Activated CD8-positive, alpha-beta memory T cell treated with anti-CD3 and anti-CD28 coated beads for 4 hours (primary cell): ENCODE data around the gene GNA12.

Source experiments
- DNase-seq, 2 donors: peaks; one replicate each; pipeline ENCODE4 v3.0.0-alpha.2; 2020; ENCODE audit warnings: low read depth in 2 of 2

Gene GNA12

GRCh38 chr7:2844153-2845033 lies at the start of gene GNA12:
GNA12 (minus strand) TSS chr7:2844308; CDS start chr7:2844161, 147 bp downstream.
- peak; percentile 96 to 97 for DNase-seq

DNA sequence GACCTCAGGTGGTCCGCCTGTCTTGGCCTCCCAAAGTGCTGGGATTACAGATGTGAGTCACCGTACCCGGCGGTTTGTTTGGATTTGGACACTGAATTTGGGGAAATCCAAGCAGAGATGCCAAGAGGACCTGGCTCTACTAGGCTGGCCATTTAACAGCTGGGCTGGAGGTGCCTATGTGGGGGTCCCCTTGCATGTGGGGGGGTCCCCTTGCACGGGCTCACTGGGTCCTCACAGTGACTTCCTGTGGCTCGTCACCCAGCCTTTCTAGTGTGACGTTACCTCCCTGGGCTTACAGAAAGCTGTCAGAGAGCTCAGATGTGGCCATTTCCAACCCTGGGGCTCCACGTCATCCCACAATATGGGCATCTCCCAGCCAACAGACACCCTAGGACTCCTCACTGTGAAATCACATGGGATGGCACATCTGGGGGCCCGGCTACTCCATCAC lies 49.3 kb upstream of the GNA12 start:
- no peak for DNase-seq

- DNase-seq, result no peak
These were observed 48.4 kb upstream of the GNA12 start for GRCh38 chr7:2892549-2892948.

DNA sequence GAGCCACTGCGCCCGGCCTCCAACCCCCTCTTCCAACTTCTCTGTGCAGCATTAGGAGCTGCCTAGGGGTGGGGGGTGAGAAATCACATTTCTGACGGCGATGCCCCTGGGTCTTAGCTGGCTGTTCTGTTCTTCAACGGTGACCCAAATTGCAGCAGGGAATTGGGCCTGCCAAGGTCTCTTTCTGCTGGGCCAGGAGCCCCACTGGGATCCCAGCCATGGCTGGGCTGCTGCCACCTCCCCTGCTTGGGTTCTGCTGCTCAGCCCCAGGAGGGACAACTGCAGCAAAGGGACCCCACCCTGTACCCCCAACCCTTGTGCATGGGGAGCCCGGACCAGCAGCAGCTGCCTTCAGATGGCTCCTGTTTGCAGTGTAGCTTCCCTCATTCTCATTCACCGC lies 43.7 kb upstream of the GNA12 start:
- no peak for DNase-seq

DNA sequence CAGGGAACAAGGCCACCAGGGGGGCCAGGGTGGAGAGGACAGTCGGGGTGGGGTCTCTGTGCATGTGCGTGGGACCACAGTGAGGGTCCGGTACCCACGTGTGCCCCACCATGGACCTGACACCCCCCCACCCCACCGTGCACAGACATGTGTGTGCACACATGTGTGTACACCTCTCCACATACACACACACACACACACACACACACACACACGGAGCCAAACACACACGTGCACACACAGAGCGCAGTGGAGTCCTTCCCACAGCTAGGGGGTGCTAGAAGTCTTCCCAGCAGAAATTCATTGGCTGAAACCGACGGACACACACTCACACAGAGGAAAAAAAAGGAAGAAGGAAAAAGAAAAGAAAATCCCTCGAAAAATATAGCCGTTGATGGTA lies 42.8 kb upstream of the GNA12 start:
- DNase-seq, result no peak

DNA sequence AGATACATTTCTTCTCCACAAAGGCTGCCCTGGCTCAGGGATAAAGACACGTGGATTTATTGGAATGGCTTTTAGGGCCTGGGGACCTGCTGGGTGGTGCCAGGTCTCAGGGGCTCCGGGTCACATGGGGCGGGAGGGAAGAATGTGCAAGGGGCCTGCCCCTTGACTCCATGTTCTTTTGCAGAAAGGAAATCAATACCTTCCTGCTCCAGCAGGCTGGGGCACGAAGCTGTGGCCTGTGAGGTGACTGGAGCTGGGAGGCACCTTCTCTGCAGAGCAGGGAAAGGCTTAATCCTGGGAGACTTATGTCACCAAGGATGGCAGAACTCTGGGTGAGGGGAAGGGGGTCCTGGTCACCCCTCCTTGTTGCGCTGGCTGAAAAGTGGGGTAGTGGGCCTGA lies 42.3 kb upstream of the GNA12 start:
- no peak for DNase-seq

DNA sequence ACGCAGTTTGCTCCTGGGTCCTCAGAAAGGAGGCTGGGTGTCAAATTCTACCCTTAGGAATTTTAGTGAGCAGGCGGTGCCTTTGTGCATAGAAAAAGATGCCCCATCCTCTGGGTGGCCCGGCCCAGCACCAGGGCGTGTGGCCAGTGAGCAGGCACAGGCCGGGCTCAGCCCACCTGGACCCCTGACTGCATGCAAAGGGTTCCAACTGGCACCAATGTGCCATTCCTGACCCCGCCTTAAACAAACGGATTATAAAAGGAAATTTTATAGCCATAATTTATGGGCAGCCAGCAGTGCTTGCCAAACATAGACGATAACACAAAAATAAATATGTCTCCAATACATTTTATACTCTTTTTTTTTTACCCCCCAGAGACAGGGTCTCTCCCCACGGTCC lies 40.1 kb upstream of the GNA12 start:
- DNase-seq, result no peak

DNA sequence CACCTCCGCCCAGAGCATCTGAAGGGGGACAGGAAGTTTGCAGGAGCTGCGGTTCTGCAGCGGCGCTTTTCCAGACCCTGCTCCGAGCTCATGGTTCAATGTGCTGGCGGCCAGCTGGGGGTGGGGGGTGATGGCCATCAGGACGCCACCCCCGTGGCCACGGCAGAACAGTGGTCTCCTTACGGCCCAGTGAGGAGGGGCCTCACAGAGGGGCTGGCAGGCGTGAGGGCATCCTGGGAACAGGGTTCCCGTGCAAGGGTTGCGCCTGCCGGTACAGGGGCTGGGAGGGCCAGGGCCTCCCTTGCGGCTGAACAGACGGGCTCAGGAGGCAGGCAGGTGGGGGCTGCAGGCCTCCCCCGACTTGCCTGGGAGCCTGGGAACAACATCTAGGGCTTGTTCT lies 39.0 kb upstream of the GNA12 start:
- DNase-seq, result no peak

DNA sequence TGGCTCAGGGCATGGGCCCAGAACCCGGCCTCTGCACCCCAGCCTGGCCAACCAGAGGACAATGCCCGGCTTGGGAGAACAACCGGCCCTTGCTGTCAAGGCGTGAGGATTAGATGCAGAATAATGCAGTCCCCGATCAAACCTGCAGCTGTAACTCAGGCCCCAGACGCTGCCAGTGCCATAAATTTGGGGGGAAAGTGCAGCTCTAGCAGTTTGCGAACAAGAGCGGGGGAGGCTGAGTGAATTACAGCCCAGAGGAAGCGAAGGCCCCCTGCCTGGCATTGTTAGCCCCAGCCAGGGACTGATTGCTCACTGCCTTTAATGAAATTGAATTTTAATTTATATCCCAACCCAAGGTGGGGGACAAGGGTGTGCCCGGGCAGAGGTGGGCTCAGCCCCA lies 38.0 kb upstream of the GNA12 start:
- no peak for DNase-seq

DNA sequence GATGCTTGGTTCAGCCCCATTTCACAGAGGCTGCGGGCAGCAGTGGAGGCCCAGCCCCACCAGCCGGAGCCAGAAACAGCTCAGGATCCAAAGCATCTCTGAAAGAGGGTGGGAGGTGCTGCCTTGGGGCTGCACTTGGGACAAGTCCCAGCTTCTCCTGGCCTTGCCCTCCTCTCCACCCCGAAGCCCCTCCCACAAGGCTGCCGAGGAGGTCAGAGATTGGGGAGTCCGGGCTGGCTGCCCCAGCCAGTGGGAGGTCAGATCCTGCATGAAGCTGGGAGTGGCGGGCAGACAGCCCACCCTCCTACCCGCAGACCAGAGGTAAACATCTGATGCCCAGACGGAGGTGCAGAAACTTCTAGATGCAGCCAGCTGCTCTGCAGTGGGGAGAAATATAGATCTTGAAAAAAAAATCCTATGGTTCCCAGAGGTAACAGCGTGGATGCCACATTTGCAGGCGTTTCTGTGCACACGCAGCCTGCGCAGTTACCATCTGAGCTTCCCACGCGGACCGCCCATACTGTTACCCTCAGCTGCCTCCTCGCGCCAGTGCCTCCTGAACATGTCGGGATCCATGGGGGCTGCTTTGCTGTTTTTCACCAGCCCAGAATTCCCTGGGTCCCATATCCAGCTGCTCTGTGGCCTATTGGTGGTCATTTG lies 36.9 kb upstream of the GNA12 start:
- DNase-seq, result no peak

DNA sequence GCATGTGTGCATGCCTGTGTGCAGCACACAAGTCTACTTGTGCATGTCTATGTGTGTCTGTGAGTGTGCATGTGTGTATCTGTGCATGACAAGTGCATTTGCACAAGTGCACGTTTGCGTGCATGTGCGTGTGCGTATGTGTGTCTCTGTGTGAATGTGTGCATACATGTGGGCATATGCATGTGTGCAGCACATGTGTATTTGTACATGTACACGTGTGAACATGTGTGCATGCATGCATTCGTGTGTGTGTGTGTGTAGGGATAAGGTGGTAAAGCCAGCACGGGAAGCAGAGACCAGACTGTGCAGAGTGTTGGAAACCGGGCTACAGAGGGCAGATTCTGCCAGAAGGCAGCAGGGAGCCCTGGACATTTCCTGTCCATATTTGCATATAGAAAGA lies 35.9 kb upstream of the GNA12 start:
- no peak for DNase-seq

GRCh38 chr7:2879354-2879753 lies 35.2 kb upstream of the GNA12 start:
- DNase-seq, result no peak

DNA sequence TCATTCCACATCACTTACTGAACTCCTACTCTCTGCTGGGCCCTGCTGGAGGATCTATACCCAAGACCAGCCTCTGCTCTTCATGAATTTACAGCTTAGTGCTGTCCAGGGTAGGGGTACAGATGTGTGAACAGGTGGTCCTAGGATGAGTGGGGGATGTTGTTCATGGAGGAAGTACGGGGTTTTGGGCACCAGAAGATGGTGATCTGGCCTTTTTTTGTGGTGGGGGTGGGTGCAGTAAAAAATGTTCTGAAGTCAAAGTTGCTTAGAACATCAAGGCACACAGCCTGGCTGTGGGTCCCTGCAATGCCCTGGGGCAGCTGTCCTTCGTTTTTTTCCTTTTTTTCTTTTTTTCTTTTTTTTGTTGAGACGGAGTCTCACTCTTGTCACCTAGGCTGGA lies 34.2 kb upstream of the GNA12 start:
- DNase-seq, result no peak

GRCh38 chr7:2876031-2876731 lies 32.1 kb upstream of the GNA12 start:
- DNase-seq, result no peak

DNA sequence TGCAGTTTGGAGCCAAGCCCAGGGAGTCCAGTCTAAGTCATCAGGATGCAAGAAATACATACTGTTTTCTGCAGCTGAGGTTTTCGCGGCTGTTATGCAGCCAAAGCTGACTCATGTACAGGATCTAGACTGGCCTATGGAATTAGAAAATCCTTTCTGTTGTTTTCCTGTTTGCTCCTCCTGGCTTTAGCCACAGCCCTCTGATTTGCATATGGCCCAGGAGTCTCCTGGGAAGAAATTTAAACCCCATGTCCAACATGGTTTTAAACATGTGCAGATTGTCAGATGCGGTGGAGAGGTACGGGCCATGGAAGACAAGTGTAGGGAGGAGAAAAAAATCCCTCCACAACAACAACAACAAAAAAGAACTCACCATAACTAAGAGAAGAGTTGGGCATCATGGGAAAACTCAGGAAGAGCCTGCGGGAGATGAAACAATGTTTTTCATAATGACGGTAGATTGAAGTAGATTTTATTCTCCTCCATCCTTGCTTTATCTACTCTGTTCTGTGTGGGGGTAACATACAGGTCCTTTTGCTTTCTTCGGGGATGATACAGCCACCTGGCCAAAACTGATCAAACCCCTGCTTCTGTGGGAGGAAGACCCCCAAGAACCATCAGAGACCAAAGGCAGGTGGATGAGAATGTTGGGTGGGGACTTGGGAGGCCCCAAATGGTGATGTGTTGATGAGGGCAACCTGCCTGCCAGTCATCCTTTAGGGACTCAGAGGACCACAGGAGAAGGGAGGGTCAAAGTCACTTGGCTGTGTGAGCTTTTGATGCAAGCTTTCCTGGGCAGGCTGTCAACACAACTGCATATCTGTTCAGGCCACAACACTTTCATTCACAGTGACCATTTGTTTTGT lies 29.8 kb upstream of the GNA12 start:
- DNase-seq, result no peak

GRCh38 chr7:2873146-2873545 lies 29.0 kb upstream of the GNA12 start:
- DNase-seq, result no peak

DNA sequence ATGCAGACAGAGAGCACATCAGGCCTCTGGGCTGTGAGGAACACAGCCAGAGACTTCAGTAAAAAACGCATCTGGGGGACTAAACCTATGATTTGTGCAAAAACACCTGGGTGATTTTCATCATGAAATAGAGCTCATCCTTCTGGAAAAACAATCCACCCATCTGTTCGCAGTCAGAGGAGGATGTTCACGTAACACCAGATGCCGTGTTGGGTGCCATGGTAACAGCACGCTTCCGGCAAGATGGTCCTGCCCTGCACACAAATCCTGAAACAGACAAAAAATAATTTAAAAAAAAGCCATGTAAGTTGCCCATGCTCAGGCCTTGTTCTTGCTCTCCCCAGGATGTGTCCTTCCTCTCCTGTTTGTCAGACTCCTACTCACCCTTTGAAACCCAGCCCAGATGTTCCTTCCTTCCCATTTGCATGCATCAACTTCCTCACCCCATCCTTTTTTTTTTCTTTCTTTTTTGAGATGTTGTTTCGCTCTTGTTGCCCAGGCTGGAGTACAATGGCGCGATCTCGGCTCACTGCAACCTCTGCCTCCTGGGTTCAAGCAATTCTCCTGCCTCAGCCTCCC lies 28.3 kb upstream of the GNA12 start:
- no peak for DNase-seq

DNA sequence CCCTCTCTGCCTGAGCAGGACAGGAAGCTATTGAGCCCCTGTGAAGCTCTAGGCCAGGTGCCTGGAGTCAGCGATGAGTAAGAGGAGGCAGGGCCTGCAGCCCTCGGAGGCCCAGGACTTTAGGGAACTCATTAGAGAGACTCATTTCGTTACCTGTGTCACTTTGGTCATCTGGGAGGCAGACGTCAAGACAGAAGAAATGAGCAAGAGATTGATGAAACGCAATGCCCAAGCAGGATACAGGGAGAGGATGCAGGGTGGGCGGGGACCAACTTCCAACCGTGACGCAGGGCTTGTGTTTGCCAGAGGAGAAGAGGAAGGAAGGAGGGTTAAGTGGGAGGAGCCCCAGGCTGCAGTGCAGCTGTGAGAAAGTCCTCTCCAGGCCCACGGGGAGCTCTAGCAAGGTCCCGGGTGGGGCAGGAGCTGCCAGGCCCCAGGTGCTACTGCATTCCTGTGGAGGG lies 26.4 kb upstream of the GNA12 start:
- DNase-seq, result no peak

- no peak for DNase-seq
These were observed 25.9 kb upstream of the GNA12 start for GRCh38 chr7:2869981-2870380.

DNA sequence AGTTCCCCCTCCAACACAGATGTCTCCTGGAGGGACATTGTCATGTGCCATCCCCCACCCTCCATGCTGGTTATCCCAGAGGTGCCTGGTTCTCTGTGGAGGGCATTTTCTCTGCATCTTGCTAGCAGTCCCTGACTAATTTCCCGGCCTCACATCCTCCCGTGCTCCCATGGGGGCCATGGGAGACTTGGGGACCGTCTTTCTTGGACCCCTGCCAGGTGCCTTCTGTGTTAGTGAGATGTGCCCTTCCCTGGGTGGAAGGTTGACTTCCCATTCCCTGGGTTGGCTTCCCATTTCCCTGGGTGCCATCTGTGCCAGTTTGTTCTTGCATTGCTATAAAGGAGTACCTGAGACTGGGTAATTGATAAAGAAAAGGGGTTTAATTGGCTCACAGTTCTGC lies 22.5 kb upstream of the GNA12 start:
- no peak for DNase-seq

DNA sequence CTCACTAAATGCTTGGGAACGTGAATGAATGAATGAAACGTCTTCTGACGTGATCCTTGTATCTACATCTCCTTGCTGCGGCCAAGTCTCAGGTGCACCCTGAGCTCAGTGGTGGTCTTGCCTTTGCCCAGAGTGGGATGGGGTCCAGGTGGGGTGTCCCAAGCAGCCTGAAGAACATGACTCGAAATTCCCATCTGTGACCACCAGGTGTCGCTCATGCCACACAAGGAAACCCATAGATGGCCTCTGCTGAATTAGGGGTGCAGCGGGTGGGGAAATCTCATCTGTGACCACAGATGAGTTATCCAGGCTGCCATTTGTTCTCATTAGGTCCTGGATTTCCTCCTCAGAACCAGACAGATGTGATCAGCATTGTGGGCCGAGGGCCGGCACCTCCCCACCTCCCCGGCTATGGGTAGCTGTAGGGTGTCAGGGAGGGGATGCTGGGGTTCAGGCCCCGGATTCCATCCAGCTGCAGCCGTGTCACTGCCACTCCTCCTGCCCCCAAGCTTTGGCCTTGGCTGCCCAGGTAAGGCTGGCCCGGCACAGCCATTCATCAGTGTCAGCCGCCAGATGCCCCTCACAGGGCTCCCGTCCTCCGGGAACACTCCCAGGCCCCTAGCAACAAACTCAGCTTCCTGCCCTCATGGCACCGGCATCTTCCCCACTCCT lies 21.0 kb upstream of the GNA12 start:
- DNase-seq, result peak; percentile 45 to 47
